Fibroblast of lung (primary cell): ENCODE measurements around the gene CAMTA1. TPM values are rescaled to one million over a fixed set of nuclear protein-coding genes. Genes with fewer than 3 reads are reported as not detected.

ENCODE experiments used
- DNase-seq, 2 donors: peaks; one replicate each; pipeline versions ENCODE4 v3.0.0 to v3.0.0-alpha.2; 2010; ENCODE audit warnings: low read depth in 2 of 2
- H2AFZ ChIP-seq: 2 replicates; pipeline ENCODE4 v1.5.1; 2012; ENCODE audit warnings: low read length, control low read depth, inconsistent platforms
- H3K27ac ChIP-seq: 2 replicates; pipeline ENCODE4 v1.5.1; 2011; ENCODE audit warnings: low read length, control low read depth; ENCODE audit not compliant: insufficient read depth
- H3K27me3 ChIP-seq: 2 replicates; pipeline ENCODE4 v1.5.1; 2011; ENCODE audit warnings: mild to moderate bottlenecking, low read length; ENCODE audit not compliant: control insufficient read depth, insufficient read depth
- H3K36me3 ChIP-seq: 2 replicates; pipeline ENCODE4 v1.5.1; 2011; ENCODE audit warnings: low read length; ENCODE audit not compliant: control insufficient read depth, insufficient read depth
- H3K4me1 ChIP-seq: 2 replicates; pipeline ENCODE4 v1.5.1; 2011; ENCODE audit warnings: low read length; ENCODE audit not compliant: control insufficient read depth, insufficient read depth; ENCODE audit errors: extremely low read depth
- H3K4me2 ChIP-seq: 2 replicates; pipeline ENCODE4 v1.5.1; 2011; ENCODE audit warnings: low read length, control low read depth; ENCODE audit not compliant: insufficient read depth; ENCODE audit errors: extremely low read depth
- H3K4me3 ChIP-seq, 4 experiments: fragments of 200-600 bp in 1 of 4; sonication (generic) in 1 of 4; replicated peaks in 1 of 4; 2 replicates each; pipeline ENCODE4 v1.5.1; 2011 to 2016; ENCODE audit warnings: low read length in 4 of 4, low read depth in 3 of 4, mild to moderate bottlenecking in 3 of 4, control low read depth in 2 of 4, inconsistent platforms in 1 of 4, mixed read lengths in 1 of 4; ENCODE audit not compliant: insufficient read depth in 1 of 4; ENCODE audit errors: control extremely low read depth in 1 of 4
- H3K79me2 ChIP-seq: 2 replicates; pipeline ENCODE4 v1.5.1; 2012; ENCODE audit warnings: mild to moderate bottlenecking, low read length, inconsistent platforms; ENCODE audit not compliant: control insufficient read depth, insufficient read depth
- H3K9ac ChIP-seq: 2 replicates; pipeline ENCODE4 v1.5.1; 2011; ENCODE audit warnings: mild to moderate bottlenecking, low read length, control low read depth; ENCODE audit not compliant: insufficient read depth
- H3K9me3 ChIP-seq: 2 replicates; pipeline ENCODE4 v1.5.1; 2012; ENCODE audit warnings: low read depth, low read length; ENCODE audit not compliant: control insufficient read depth, insufficient read depth
- H4K20me1 ChIP-seq: 2 replicates; pipeline ENCODE4 v1.5.1; 2011; ENCODE audit warnings: low read length; ENCODE audit not compliant: control insufficient read depth, insufficient read depth; ENCODE audit errors: extremely low read depth
- CTCF ChIP-seq, 2 donors: IDR thresholded peaks in 1 of 2; conservative IDR thresholded peaks in 1 of 2; 1 replicate in 1 of 2; 2 replicates in 1 of 2; pipeline ENCODE4 v1.5.1; 2011 to 2012; ENCODE audit warnings: low read length in 2 of 2, control low read depth in 1 of 2, inconsistent platforms in 1 of 2, low read depth in 1 of 2, mild to moderate bottlenecking in 1 of 2
- EZH2 ChIP-seq: IDR thresholded peaks from 2 replicates; pipeline ENCODE4 v1.5.1; 2012; ENCODE audit warnings: low read length, control low read depth, mild to moderate bottlenecking; ENCODE audit errors: missing control alignments
- polyA plus RNA-seq, 2 donors: library from polyadenylated mRNA; depleted of rRNA in 1 of 2; stranded (reverse) in 1 of 2; unstranded in 1 of 2; fragments of >200 nt; gene quantifications; 2 replicates each; pipeline ENCODE4 v1.2.1, GENCODE V29; 2011 to 2012; ENCODE audit warnings: missing spikeins in 1 of 2
- total RNA-seq: library from RNA; depleted of rRNA; stranded (reverse); fragments of >200 nt; gene quantifications from 2 replicates; pipeline ENCODE4 v1.2.1, GENCODE V29; 2014

CAMTA1 gene
- total and polyA plus RNA-seq, 2 donors (not counting 1 experiment from before 2014, with no cell fraction given) = 47.6 to 86.0 TPM

GRCh38 chr1:6775261-6776043, 9.8 kb upstream of the CAMTA1 start:
- Histone ChIP-seq H3K9me3 (no peaks in the 10 kb centered on the region), H3K27me3 (no peaks in the 10 kb centered on the region), H2AFZ (no peak overlapping the region), H3K4me3 (no peak overlapping the region), H3K27ac (no peak overlapping the region), H3K4me2 (no peak overlapping the region), H4K20me1 (no peaks in the 10 kb centered on the region), H3K9ac (no peak overlapping the region), H3K79me2 (no peaks in the 10 kb centered on the region), H3K36me3 (no peaks in the 10 kb centered on the region), H3K4me1 (no peaks in the 10 kb centered on the region)
- TF ChIP-seq EZH2 (no peak), CTCF (conservative IDR thresholded peaks at IDR 0.05 in 1 of 2, IDR thresholded peaks at IDR 0.05 in 1 of 2; ENCODE audit: low read depth in 1 of 2, low read length in 2 of 2) (no peak)
- no peak for DNase-seq

- Histone ChIP-seq H3K4me3 (no peak overlapping the region), H2AFZ (no peak overlapping the region), H3K27ac (no peak overlapping the region), H3K4me1 (no peaks in the 10 kb centered on the region), H3K4me2 (no peak overlapping the region), H3K79me2 (no peaks in the 10 kb centered on the region), H4K20me1 (no peaks in the 10 kb centered on the region), H3K9ac (no peak overlapping the region), H3K27me3 (no peaks in the 10 kb centered on the region), H3K9me3 (no peaks in the 10 kb centered on the region), H3K36me3 (no peaks in the 10 kb centered on the region)
- DNase-seq = no peak
- no peak for TF ChIP-seq CTCF (conservative IDR thresholded peaks at IDR 0.05 in 1 of 2, IDR thresholded peaks at IDR 0.05 in 1 of 2; ENCODE audit: low read depth in 1 of 2, low read length in 2 of 2)
- TF ChIP-seq EZH2 = no peak
Observed at GRCh38 chr1:6776389-6776788, 8.9 kb upstream of the CAMTA1 start.

GRCh38 chr1:6776895-6777294, 8.4 kb upstream of the CAMTA1 start:
- TF ChIP-seq CTCF (conservative IDR thresholded peaks at IDR 0.05 in 1 of 2, IDR thresholded peaks at IDR 0.05 in 1 of 2; ENCODE audit: low read depth in 1 of 2, low read length in 2 of 2) (no peak), EZH2 (no peak)
- Histone ChIP-seq H3K79me2 (no peaks in the 10 kb centered on the region), H3K36me3 (no peaks in the 10 kb centered on the region), H3K27me3 (no peaks in the 10 kb centered on the region), H3K9me3 (no peaks in the 10 kb centered on the region), H4K20me1 (no peaks in the 10 kb centered on the region), H3K4me2 (no peak overlapping the region), H3K4me3 (no peak overlapping the region), H3K9ac (no peak overlapping the region), H2AFZ (no peak overlapping the region), H3K4me1 (no peaks in the 10 kb centered on the region), H3K27ac (no peak overlapping the region)
- DNase-seq = no peak
